Activated naive CD4-positive, alpha-beta T cell treated with anti-CD3 and anti-CD28 coated beads for 36 hours (primary cell): ENCODE data around the gene CLDN17. TPM values are rescaled to one million over a fixed set of nuclear protein-coding genes. Genes with fewer than 3 reads are reported as not detected.

ENCODE experiments used
- total RNA-seq, 2 experiments: library from RNA; stranded (reverse); gene quantifications; one replicate each; pipeline ENCODE4 v1.2.3, GENCODE V29; 2021

The CLDN17 gene
- total RNA-seq, 2 experiments from 2014 or later, result not detected

Other genes with a start within 250 kb of the CLDN17 start
- not detected for gene GRIK1, start 226.8 kb downstream of the CLDN17 start, total RNA-seq
- not detected for gene CLDN8, start 49.3 kb upstream of the CLDN17 start, total RNA-seq
- gene KRTAP24-1, start 116.1 kb upstream of the CLDN17 start, total RNA-seq, result not detected
- not detected for gene KRTAP25-1, start 122.7 kb upstream of the CLDN17 start, total RNA-seq
- not detected for gene KRTAP26-1, start 153.5 kb upstream of the CLDN17 start, total RNA-seq
- gene KRTAP27-1, start 170.9 kb upstream of the CLDN17 start, total RNA-seq, result not detected
- gene KRTAP23-1, start 181.8 kb upstream of the CLDN17 start, total RNA-seq, result not detected
- gene KRTAP13-2, start 205.5 kb upstream of the CLDN17 start, total RNA-seq, result not detected
- gene KRTAP13-1, start 229.2 kb upstream of the CLDN17 start, total RNA-seq, result not detected